SU-DHL-6 (cell line): Measurements from ENCODE around the gene SRP72.

Experiments
- EZH2phosphoT487 ChIP-seq: fragments of 200-600 bp; sonication (generic), shearing (Covaris generic); conservative IDR thresholded peaks from 2 replicates; pipeline ENCODE4 v1.6.1; 2018; ENCODE audit warnings: mild to moderate bottlenecking, antibody characterized with exemption, low read length, moderate library complexity, mixed read lengths
- TF ChIP-seq, protein P1 (sequence below): fragments of 200-600 bp; sonication (generic); IDR thresholded peaks from one replicate; pipeline ENCODE4 v1.5.1; 2017; ENCODE audit warnings: antibody characterized with exemption, mild to moderate bottlenecking, low read length, moderate library complexity; ENCODE audit not compliant: insufficient read depth, poor library complexity, severe bottlenecking

GRCh38 chr4:56465599-56466295, 1.7 kb upstream of the SRP72 start:
- TF ChIP-seq, protein P1, sequence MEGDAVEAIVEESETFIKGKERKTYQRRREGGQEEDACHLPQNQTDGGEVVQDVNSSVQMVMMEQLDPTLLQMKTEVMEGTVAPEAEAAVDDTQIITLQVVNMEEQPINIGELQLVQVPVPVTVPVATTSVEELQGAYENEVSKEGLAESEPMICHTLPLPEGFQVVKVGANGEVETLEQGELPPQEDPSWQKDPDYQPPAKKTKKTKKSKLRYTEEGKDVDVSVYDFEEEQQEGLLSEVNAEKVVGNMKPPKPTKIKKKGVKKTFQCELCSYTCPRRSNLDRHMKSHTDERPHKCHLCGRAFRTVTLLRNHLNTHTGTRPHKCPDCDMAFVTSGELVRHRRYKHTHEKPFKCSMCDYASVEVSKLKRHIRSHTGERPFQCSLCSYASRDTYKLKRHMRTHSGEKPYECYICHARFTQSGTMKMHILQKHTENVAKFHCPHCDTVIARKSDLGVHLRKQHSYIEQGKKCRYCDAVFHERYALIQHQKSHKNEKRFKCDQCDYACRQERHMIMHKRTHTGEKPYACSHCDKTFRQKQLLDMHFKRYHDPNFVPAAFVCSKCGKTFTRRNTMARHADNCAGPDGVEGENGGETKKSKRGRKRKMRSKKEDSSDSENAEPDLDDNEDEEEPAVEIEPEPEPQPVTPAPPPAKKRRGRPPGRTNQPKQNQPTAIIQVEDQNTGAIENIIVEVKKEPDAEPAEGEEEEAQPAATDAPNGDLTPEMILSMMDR, result no peak
- TF ChIP-seq EZH2phosphoT487, result no peak
